Sigmoid colon (tissue), 4 donors: Measurements from ENCODE around the gene COL25A1.

Experiments
- CTCF ChIP-seq, 4 experiments: fragments of 450-650 bp in 3 of 4; fragments of 200-600 bp in 1 of 4; IDR thresholded peaks; one replicate each; pipeline ENCODE4 v1.5.1; 2016 to 2019; ENCODE audit warnings: antibody characterized with exemption in 4 of 4, mild to moderate bottlenecking in 3 of 4, moderate library complexity in 2 of 4
- EP300 ChIP-seq, 4 donors: sonication (generic); formaldehyde crosslinking; IDR thresholded peaks; one replicate each; pipeline ENCODE4 v1.6.1; 2017; ENCODE audit warnings: antibody characterized with exemption in 4 of 4
- POLR2A ChIP-seq, 2 donors: fragments of 450-650 bp; IDR thresholded peaks; one replicate each; pipeline ENCODE4 v1.6.1; 2016; ENCODE audit warnings: antibody characterized with exemption in 2 of 2, mild to moderate bottlenecking in 2 of 2, moderate library complexity in 2 of 2
- POLR2AphosphoS5 ChIP-seq, 4 donors: sonication (generic); formaldehyde crosslinking; IDR thresholded peaks; one replicate each; pipeline ENCODE4 v1.6.1; 2017; ENCODE audit warnings: antibody characterized with exemption in 4 of 4

GRCh38 chr4:108916638-108917037 lies 385.8 kb downstream of the COL25A1 start:
- TF ChIP-seq CTCF (IDR thresholded peaks at IDR 0.05) (no peak), POLR2AphosphoS5 (IDR thresholded peaks at IDR 0.05) (no peak), POLR2A (IDR thresholded peaks at IDR 0.05) (no peak), EP300 (IDR thresholded peaks at IDR 0.05) (no peak)
